Smooth muscle cell (in vitro differentiated cells): Measurements from ENCODE around the gene SRPK3. TPM values are rescaled to one million over a fixed set of nuclear protein-coding genes. Genes with fewer than 3 reads are reported as not detected.
"Not testable (repeated sequence)": the region's sequence is repeated elsewhere in the genome, so short reads cannot be mapped to it uniquely, and the experiment has no call there.

Experiments
- DNase-seq: peaks from one replicate; lab custom pipeline; 2025; ENCODE audit not compliant: unreplicated experiment; lab: John Stamatoyannopoulos, UW
- H2AFZ ChIP-seq: fragments of 200-600 bp; sonication (generic); 2 replicates; pipeline ENCODE4 v1.6.0; 2016; ENCODE audit warnings: antibody characterized with exemption, low read depth, mild to moderate bottlenecking
- H3F3A ChIP-seq: fragments of 200-600 bp; sonication (generic); 2 replicates; pipeline ENCODE4 v1.6.0; 2017; ENCODE audit warnings: antibody characterized with exemption, low read depth
- H3K27ac ChIP-seq: fragments of 200-600 bp; sonication (generic); 2 replicates; pipeline ENCODE4 v1.5.1; 2016; ENCODE audit warnings: low read depth, mild to moderate bottlenecking
- H3K27me3 ChIP-seq: fragments of 200-600 bp; sonication (generic); 2 replicates; pipeline ENCODE4 v1.6.1; 2016; ENCODE audit warnings: low read depth, mild to moderate bottlenecking
- H3K36me3 ChIP-seq: fragments of 200-600 bp; sonication (generic); 2 replicates; pipeline ENCODE4 v1.5.1; 2016; ENCODE audit warnings: low read depth
- H3K4me1 ChIP-seq: fragments of 200-600 bp; sonication (generic); 2 replicates; pipeline ENCODE4 v1.5.1; 2016; ENCODE audit warnings: low read depth
- H3K4me2 ChIP-seq: fragments of 200-600 bp; sonication (generic); 2 replicates; pipeline ENCODE4 v1.6.0; 2016; ENCODE audit warnings: mild to moderate bottlenecking
- H3K4me3 ChIP-seq: fragments of 200-600 bp; sonication (generic); 2 replicates; pipeline ENCODE4 v1.5.1; 2016; ENCODE audit warnings: mild to moderate bottlenecking
- H3K79me2 ChIP-seq: fragments of 200-600 bp; sonication (generic); 2 replicates; pipeline ENCODE4 v1.6.0; 2016; ENCODE audit warnings: low read depth, mild to moderate bottlenecking
- H3K9ac ChIP-seq: fragments of 200-600 bp; sonication (generic); 2 replicates; pipeline ENCODE4 v1.6.0; 2016; ENCODE audit warnings: low read depth
- H3K9me3 ChIP-seq: fragments of 200-600 bp; sonication (generic); replicated peaks from 2 replicates; pipeline ENCODE4 v1.5.1; 2016; ENCODE audit warnings: low read depth
- H4K20me1 ChIP-seq: fragments of 200-600 bp; sonication (generic); 2 replicates; pipeline ENCODE4 v1.6.0; 2016; ENCODE audit warnings: low read depth
- WGBS: methylation state at CpG from one replicate; pipeline ENCODE4 v1.1.7; 2016; ENCODE audit warnings: low lambda C conversion rate; 5-methylcytosine and 5-hydroxymethylcytosine counted together
- polyA plus RNA-seq: library from polyadenylated mRNA; unstranded; fragments of >200 nt; fragmentation: Nextera tagmentation; extraction: Ambion mirVana; gene quantifications from 2 replicates; pipeline ENCODE4 v1.2.1, GENCODE V29; 2016
- total RNA-seq: library from RNA; depleted of rRNA; stranded (reverse); fragments of >200 nt; gene quantifications from 2 replicates; pipeline ENCODE4 v1.2.3, GENCODE V29; 2014
- TF ChIP-seq, protein P1 (sequence below): fragments of 200-600 bp; sonication (generic); IDR thresholded peaks from 2 replicates; pipeline ENCODE4 v1.5.1; 2017; ENCODE audit warnings: borderline replicate concordance, mild to moderate bottlenecking, antibody characterized with exemption; ENCODE audit not compliant: insufficient read depth, poor library complexity, severe bottlenecking

The SRPK3 gene
- total and polyA plus RNA-seq, 2 experiments from 2014 or later = 0.05 TPM; not detected in 1

- Histone ChIP-seq H2AFZ (no peak overlapping the region), H3K27ac (no peak overlapping the region), H3K4me3 (no peak overlapping the region), H3F3A (no peaks in the 10 kb centered on the region), H3K9ac (no peak overlapping the region), H3K79me2 (no peaks in the 10 kb centered on the region), H3K4me2 (no peak overlapping the region), H3K9me3 (no peaks in the 10 kb centered on the region), H3K27me3 (no peaks in the 10 kb centered on the region), H4K20me1 (no peaks in the 10 kb centered on the region), H3K4me1 (no peaks in the 10 kb centered on the region), H3K36me3 (no peaks in the 10 kb centered on the region)
- WGBS = 87% methylated on average over 29 of the region's 29 CpGs
- no peak for DNase-seq
- TF ChIP-seq, protein P1, sequence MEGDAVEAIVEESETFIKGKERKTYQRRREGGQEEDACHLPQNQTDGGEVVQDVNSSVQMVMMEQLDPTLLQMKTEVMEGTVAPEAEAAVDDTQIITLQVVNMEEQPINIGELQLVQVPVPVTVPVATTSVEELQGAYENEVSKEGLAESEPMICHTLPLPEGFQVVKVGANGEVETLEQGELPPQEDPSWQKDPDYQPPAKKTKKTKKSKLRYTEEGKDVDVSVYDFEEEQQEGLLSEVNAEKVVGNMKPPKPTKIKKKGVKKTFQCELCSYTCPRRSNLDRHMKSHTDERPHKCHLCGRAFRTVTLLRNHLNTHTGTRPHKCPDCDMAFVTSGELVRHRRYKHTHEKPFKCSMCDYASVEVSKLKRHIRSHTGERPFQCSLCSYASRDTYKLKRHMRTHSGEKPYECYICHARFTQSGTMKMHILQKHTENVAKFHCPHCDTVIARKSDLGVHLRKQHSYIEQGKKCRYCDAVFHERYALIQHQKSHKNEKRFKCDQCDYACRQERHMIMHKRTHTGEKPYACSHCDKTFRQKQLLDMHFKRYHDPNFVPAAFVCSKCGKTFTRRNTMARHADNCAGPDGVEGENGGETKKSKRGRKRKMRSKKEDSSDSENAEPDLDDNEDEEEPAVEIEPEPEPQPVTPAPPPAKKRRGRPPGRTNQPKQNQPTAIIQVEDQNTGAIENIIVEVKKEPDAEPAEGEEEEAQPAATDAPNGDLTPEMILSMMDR = no peak
Observed at GRCh38 chrX:153739754-153740486, 40.9 kb upstream of the SRPK3 start.

DNA sequence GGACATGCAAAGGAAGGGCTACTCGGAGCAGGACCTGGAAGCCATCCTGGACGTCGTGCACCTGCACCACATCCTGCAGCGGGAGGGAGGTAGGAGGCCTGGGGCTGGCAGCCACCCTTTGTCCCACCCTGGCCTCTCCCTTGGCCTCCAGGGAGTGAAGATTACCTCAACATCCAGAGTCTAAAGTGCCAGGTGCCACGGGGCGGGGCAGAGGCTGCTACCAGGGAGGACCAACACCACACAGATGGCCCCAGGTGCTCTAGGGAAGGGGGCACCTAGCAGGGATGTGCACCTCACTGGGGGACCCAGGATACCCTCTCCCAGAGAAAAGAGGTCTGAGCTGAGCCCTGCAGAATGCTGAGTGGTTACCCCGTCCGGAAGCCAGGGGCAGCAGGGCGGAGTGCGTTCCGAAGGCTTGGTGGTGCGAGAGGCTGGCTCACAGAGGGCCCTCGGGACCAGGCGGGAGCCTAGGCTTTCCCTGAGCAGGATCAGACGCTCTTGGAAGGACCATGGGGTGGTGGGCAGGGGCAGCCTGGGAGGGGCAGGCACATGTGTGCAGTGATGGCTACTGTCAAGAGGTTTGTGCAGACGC lies 40.1 kb upstream of the SRPK3 start:
- TF ChIP-seq, protein P1 = no peak
- no peak overlapping the region for H3K9ac ChIP-seq
- H3K4me2 ChIP-seq = no peak overlapping the region
- H3K27ac ChIP-seq = no peak overlapping the region
- H4K20me1 ChIP-seq = no peaks in the 10 kb centered on the region
- H3F3A ChIP-seq = no peaks in the 10 kb centered on the region
- DNase-seq = no peak
- WGBS = 91% methylated on average over 15 of the region's 16 CpGs
- H3K9me3 ChIP-seq = no peaks in the 10 kb centered on the region
- H3K4me1 ChIP-seq = no peaks in the 10 kb centered on the region
- no peak overlapping the region for H2AFZ ChIP-seq
- H3K36me3 ChIP-seq = no peaks in the 10 kb centered on the region
- H3K4me3 ChIP-seq = no peak overlapping the region
- no peaks in the 10 kb centered on the region for H3K79me2 ChIP-seq
- H3K27me3 ChIP-seq = no peaks in the 10 kb centered on the region

GRCh38 chrX:153741446-153741845 lies 39.4 kb upstream of the SRPK3 start:
- no peaks in the 10 kb centered on the region for H3K4me1 ChIP-seq
- no peaks in the 10 kb centered on the region for H3K27me3 ChIP-seq
- no peaks in the 10 kb centered on the region for H3F3A ChIP-seq
- H3K27ac ChIP-seq = no peak overlapping the region
- H3K4me2 ChIP-seq = no peak overlapping the region
- no peaks in the 10 kb centered on the region for H3K79me2 ChIP-seq
- no peak for DNase-seq
- no peak overlapping the region for H3K4me3 ChIP-seq
- H4K20me1 ChIP-seq = no peaks in the 10 kb centered on the region
- H3K9ac ChIP-seq = no peak overlapping the region
- TF ChIP-seq, protein P1 = no peak
- no peaks in the 10 kb centered on the region for H3K9me3 ChIP-seq
- H2AFZ ChIP-seq = no peak overlapping the region
- 85% methylated on average over 14 of the region's 14 CpGs for WGBS
- H3K36me3 ChIP-seq = no peaks in the 10 kb centered on the region

- H3K4me1 ChIP-seq, H3K4me2 ChIP-seq, H3K9me3 ChIP-seq, DNase-seq, H3K27ac ChIP-seq, H3K27me3 ChIP-seq, H3K9ac ChIP-seq, H3K36me3 ChIP-seq, H3K4me3 ChIP-seq, H3K79me2 ChIP-seq, H3F3A ChIP-seq, H2AFZ ChIP-seq, H4K20me1 ChIP-seq: not testable (repeated sequence)
- WGBS = 88% methylated on average over 14 of the region's 14 CpGs
Observed at GRCh38 chrX:153742111-153742510, 38.7 kb upstream of the SRPK3 start.

DNA sequence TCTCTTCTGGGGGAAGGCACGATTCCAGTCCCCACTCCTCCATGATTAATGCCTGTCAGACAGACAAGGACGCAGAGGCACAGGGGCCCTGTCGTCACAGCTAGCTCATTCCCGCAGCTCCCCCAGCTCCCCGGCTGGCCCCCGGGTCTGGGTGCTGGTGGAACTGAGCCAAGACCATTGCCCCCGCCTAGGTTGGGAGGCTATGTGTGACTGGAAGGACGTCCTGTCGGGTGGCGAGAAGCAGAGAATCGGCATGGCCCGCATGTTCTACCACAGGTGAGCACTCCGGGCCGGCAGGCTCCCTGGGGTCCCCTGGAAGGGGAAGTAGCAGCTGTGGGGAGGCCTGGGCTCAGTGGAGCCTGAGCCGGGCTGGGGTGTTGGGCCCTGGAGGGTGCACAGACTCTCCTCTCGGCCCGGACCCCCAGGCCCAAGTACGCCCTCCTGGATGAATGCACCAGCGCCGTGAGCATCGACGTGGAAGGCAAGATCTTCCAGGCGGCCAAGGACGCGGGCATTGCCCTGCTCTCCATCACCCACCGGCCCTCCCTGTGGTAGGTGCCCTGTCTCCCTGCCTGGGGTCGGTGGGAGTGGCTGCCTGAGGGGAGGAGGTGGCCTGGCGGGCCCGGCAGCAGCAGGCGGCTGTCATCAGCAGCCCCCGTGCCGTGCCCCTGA lies 37.9 kb upstream of the SRPK3 start:
- H3K4me2 ChIP-seq = peak overlapping the region; percentile 76
- not testable (repeated sequence) for H3K36me3 ChIP-seq, H3K27ac ChIP-seq, H3K4me1 ChIP-seq, H3K4me3 ChIP-seq, H3K9me3 ChIP-seq, H4K20me1 ChIP-seq, H3F3A ChIP-seq, H3K9ac ChIP-seq, H2AFZ ChIP-seq, H3K79me2 ChIP-seq, H3K27me3 ChIP-seq, DNase-seq
- WGBS = 79% methylated on average over 31 of the region's 32 CpGs
